Spleen (tissue), 7 donors: ENCODE data around the gene CYP1A1.

Source experiments
- CTCF ChIP-seq, 11 experiments: fragments of 200-600 bp in 7 of 11; fragments of 450-650 bp in 4 of 11; sonication (generic) in 4 of 11; IDR thresholded peaks in 8 of 11; conservative IDR thresholded peaks in 3 of 11; 1 replicate in 7 of 11; 2 replicates in 4 of 11; pipeline versions ENCODE4 v1.4.0 to v1.8.0; 2016 to 2021; ENCODE audit warnings: antibody characterized with exemption in 11 of 11, inconsistent platforms in 4 of 11, mild to moderate bottlenecking in 1 of 11
- POLR2A ChIP-seq, 3 donors: fragments of 450-650 bp; IDR thresholded peaks; one replicate each; pipeline ENCODE4 v1.5.1; 2017; ENCODE audit warnings: antibody characterized with exemption in 3 of 3, mild to moderate bottlenecking in 1 of 3
- POLR2AphosphoS5 ChIP-seq, 3 donors: sonication (generic); formaldehyde crosslinking; IDR thresholded peaks; one replicate each; pipeline ENCODE4 v1.5.1; 2017; ENCODE audit warnings: antibody characterized with exemption in 3 of 3
- donor health status: DM: no; HTN: no; CAD: no; lungs with moderate emphysema.
- donor health status: DM: no; HTN: no; CAD: no.
- donor health status: DM: no; HTN: no; CAD: no.

- TF ChIP-seq POLR2AphosphoS5 (IDR thresholded peaks at IDR 0.05) (no peak), CTCF (IDR thresholded peaks at IDR 0.05 in 8 of 11, conservative IDR thresholded peaks at IDR 0.05 in 3 of 11) (no peak), POLR2A (IDR thresholded peaks at IDR 0.05) (no peak)
These were observed 2.4 kb upstream of the CYP1A1 start for GRCh38 chr15:74727727-74728126.
